HG02884 (cell line): Measurements from ENCODE around the gene NUP35.
"Not testable (repeated sequence)": the region's sequence is repeated elsewhere in the genome, so short reads cannot be mapped to it uniquely, and the experiment has no call there.

Source experiments
- ATAC-seq: cut with Tn5 transposase; IDR thresholded peaks from one replicate; pipeline ENCODE4 v1.9.1; 2021; ENCODE audit warnings: mild to moderate bottlenecking, moderate library complexity; ENCODE audit not compliant: unreplicated experiment

Gene NUP35

GRCh38 chr2:183126635-183127034 is 2.4 kb downstream of the NUP35 start:
- ATAC-seq, result no peak

- no peak for ATAC-seq
Observed at GRCh38 chr2:183134016-183134415, 9.8 kb downstream of the NUP35 start.

- no peak for ATAC-seq
Observed at GRCh38 chr2:183148955-183149354, 24.7 kb downstream of the NUP35 start.

- no peak for ATAC-seq
Observed at GRCh38 chr2:183149489-183149888, 25.2 kb downstream of the NUP35 start.

GRCh38 chr2:183152280-183152679 is 28.0 kb downstream of the NUP35 start:
- ATAC-seq, result not testable (repeated sequence)

- ATAC-seq, result no peak
Observed at GRCh38 chr2:183153967-183154366, 29.7 kb downstream of the NUP35 start.

- not testable (repeated sequence) for ATAC-seq
Observed at GRCh38 chr2:183154772-183155171, 30.5 kb downstream of the NUP35 start.

GRCh38 chr2:183157131-183157530 is 32.9 kb downstream of the NUP35 start:
- ATAC-seq, result no peak

- ATAC-seq, result no peak
Observed at GRCh38 chr2:183162362-183162761, 38.1 kb downstream of the NUP35 start.

- no peak for ATAC-seq
Observed at GRCh38 chr2:183163821-183164649, 39.8 kb downstream of the NUP35 start.

- ATAC-seq, result no peak
Observed at GRCh38 chr2:183164650-183165015, 40.4 kb downstream of the NUP35 start.

GRCh38 chr2:183166210-183166609 is 42.0 kb downstream of the NUP35 start:
- no peak for ATAC-seq

GRCh38 chr2:183166976-183167375 is 42.7 kb downstream of the NUP35 start:
- ATAC-seq, result not testable (repeated sequence)

- no peak for ATAC-seq
Observed at GRCh38 chr2:183172220-183172887, 48.1 kb downstream of the NUP35 start.

- no peak for ATAC-seq
Observed at GRCh38 chr2:183179156-183179555, 54.9 kb downstream of the NUP35 start.

GRCh38 chr2:183185534-183185933 is 61.3 kb downstream of the NUP35 start:
- no peak for ATAC-seq

- no peak for ATAC-seq
Observed at GRCh38 chr2:183186296-183186695, 62.1 kb downstream of the NUP35 start.

- ATAC-seq, result no peak
Observed at GRCh38 chr2:183186766-183187165, 62.5 kb downstream of the NUP35 start.

GRCh38 chr2:183192343-183192742 is 68.1 kb downstream of the NUP35 start:
- ATAC-seq, result no peak

- no peak for ATAC-seq
Observed at GRCh38 chr2:183193904-183194303, 69.7 kb downstream of the NUP35 start.

GRCh38 chr2:183195397-183195796 is 71.2 kb downstream of the NUP35 start:
- no peak for ATAC-seq

GRCh38 chr2:183195998-183196409 is 71.8 kb downstream of the NUP35 start:
- no peak for ATAC-seq
